DOHH2 (cell line): Measurements from ENCODE around the gene MEIS3.

ENCODE experiments used
- H3F3A ChIP-seq: fragments of 200-600 bp; sonication (generic), shearing (Covaris generic); 2 replicates; pipeline ENCODE4 v1.6.0; 2016; ENCODE audit warnings: antibody characterized with exemption, mild to moderate bottlenecking; ENCODE audit not compliant: control insufficient read depth, insufficient read depth
- H3K27ac ChIP-seq: fragments of 200-600 bp; sonication (generic); 2 replicates; pipeline ENCODE4 v1.5.1; 2014; ENCODE audit warnings: low read depth, mild to moderate bottlenecking, low read length, moderate library complexity
- H3K27me3 ChIP-seq: fragments of 200-600 bp; sonication (generic); 2 replicates; pipeline ENCODE4 v1.6.1; 2014; ENCODE audit warnings: mild to moderate bottlenecking, low read length, mixed read lengths; ENCODE audit not compliant: control insufficient read depth
- H3K36me3 ChIP-seq: fragments of 200-600 bp; sonication (generic); 2 replicates; pipeline ENCODE4 v1.6.1; 2014; ENCODE audit warnings: mild to moderate bottlenecking, low read length, moderate library complexity, mixed read lengths; ENCODE audit not compliant: control insufficient read depth
- H3K4me1 ChIP-seq: fragments of 200-600 bp; sonication (generic); 2 replicates; pipeline ENCODE4 v1.6.1; 2014; ENCODE audit warnings: mild to moderate bottlenecking, low read length, mixed read lengths; ENCODE audit not compliant: control insufficient read depth
- H3K4me2 ChIP-seq: fragments of 200-600 bp; sonication (generic); 2 replicates; pipeline ENCODE4 v1.6.0; 2014; ENCODE audit warnings: mild to moderate bottlenecking, low read length, moderate library complexity
- H3K4me3 ChIP-seq: fragments of 200-600 bp; sonication (generic); 2 replicates; pipeline ENCODE4 v1.5.1; 2014; ENCODE audit warnings: mild to moderate bottlenecking, low read length, mixed read lengths
- H3K79me2 ChIP-seq: fragments of 200-600 bp; sonication (generic); 2 replicates; pipeline ENCODE4 v1.6.1; 2014; ENCODE audit warnings: mild to moderate bottlenecking, low read length, mixed read lengths; ENCODE audit not compliant: control insufficient read depth
- H3K9me2 ChIP-seq: fragments of 200-600 bp; sonication (generic); replicated peaks from 2 replicates; pipeline ENCODE4 v1.6.1; 2014; ENCODE audit warnings: mild to moderate bottlenecking, low read length, mixed read lengths; ENCODE audit not compliant: control insufficient read depth
- H3K9me3 ChIP-seq: fragments of 200-600 bp; sonication (generic); 2 replicates; pipeline ENCODE4 v1.6.1; 2014; ENCODE audit warnings: antibody characterized with exemption, low read length, mixed read lengths; ENCODE audit not compliant: control insufficient read depth, insufficient read depth
- H4K20me1 ChIP-seq: fragments of 200-600 bp; sonication (generic); 2 replicates; pipeline ENCODE4 v1.6.0; 2014; ENCODE audit warnings: low read depth, mild to moderate bottlenecking, antibody characterized with exemption, low read length, moderate library complexity; ENCODE audit not compliant: control insufficient read depth, insufficient read depth
- CTCF ChIP-seq: fragments of 200-600 bp; sonication (generic); IDR thresholded peaks from one replicate; pipeline ENCODE4 v1.5.1; 2014; ENCODE audit warnings: antibody characterized with exemption, mild to moderate bottlenecking, low read depth, low read length; ENCODE audit not compliant: poor library complexity, severe bottlenecking
- EZH2phosphoT487 ChIP-seq: fragments of 200-600 bp; sonication (generic); IDR thresholded peaks from 2 replicates; pipeline ENCODE4 v1.6.1; 2017; ENCODE audit warnings: borderline replicate concordance, mild to moderate bottlenecking, antibody characterized with exemption, low read length, moderate library complexity, mixed read lengths

MEIS3 gene

GRCh38 chr19:47458672-47459071 lies 39.3 kb upstream of the MEIS3 start:
- Histone ChIP-seq H3K27me3 (peaks cover 18% of the 10 kb centered on the region), H3K4me2 (no peak overlapping the region)

DNA sequence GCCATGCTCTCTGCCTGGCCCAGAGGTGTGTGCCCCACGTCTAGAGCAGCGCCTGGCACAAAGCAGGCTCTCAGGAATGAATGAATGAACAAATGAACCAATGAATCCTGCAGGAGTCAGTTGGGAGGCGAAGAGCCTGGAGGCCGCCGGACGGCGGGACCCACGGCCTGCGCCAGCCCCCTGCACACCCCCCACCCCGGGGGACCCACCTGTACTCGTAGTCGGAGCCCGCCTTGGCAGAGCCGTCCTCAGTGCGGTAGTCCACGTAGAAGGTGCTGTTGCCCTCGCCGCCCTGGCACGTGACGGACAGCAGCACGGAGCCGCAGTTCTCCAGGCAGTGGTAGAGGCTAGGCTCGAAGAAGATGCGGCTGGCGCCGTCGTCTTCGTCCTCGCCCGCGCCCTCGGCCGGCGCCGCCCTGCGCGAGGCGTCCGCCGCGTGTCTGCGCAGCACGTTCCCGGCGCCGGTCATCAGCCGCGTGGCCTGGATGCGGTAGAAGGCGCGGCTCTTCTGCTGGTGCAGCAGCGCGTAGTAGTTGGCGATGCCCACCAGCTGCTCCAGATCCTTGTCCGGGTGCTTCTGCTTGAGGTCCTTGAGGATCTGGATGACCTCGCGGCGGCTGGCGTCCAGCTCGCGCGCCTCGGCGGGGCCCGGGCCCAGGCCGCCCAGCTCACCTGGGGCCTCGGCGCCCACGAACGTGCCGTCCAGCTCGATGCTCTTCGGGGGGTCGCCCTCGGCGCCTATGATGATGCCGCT lies 37.6 kb upstream of the MEIS3 start:
- Histone ChIP-seq H3K9me3 (peaks cover 8% of the 10 kb centered on the region; the same call in 1 of the 2 replicates), H3K4me2 (no peak overlapping the region), H3K4me1 (peaks cover 8% of the 10 kb centered on the region; the same call in 1 of the 2 replicates), H3F3A (no peaks in the 10 kb centered on the region), H3K27me3 (peaks cover 23% of the 10 kb centered on the region), H3K27ac (no peak overlapping the region), H4K20me1 (no peaks in the 10 kb centered on the region), H3K4me3 (no peak overlapping the region), H3K79me2 (no peaks in the 10 kb centered on the region), H3K9me2 (no peaks in the 10 kb centered on the region), H3K36me3 (no peaks in the 10 kb centered on the region)
- no peak for TF ChIP-seq CTCF
- no peak for TF ChIP-seq EZH2phosphoT487

More at GRCh38 chr19:47458672-47459071, 39.3 kb upstream of the MEIS3 start:
- no peaks in the 10 kb centered on the region for H3K36me3 ChIP-seq
- no peaks in the 10 kb centered on the region for H3K4me1 ChIP-seq
- H3F3A ChIP-seq: no peaks in the 10 kb centered on the region
- no peaks in the 10 kb centered on the region for H3K79me2 ChIP-seq
- peaks cover 8% of the 10 kb centered on the region; the same call in 1 of the 2 replicates for H3K9me3 ChIP-seq
- H3K27ac ChIP-seq: no peak overlapping the region
- no peak for TF ChIP-seq EZH2phosphoT487
- no peak for TF ChIP-seq CTCF
- no peaks in the 10 kb centered on the region for H3K9me2 ChIP-seq
- H4K20me1 ChIP-seq: no peaks in the 10 kb centered on the region
- no peak overlapping the region for H3K4me3 ChIP-seq

DNA sequence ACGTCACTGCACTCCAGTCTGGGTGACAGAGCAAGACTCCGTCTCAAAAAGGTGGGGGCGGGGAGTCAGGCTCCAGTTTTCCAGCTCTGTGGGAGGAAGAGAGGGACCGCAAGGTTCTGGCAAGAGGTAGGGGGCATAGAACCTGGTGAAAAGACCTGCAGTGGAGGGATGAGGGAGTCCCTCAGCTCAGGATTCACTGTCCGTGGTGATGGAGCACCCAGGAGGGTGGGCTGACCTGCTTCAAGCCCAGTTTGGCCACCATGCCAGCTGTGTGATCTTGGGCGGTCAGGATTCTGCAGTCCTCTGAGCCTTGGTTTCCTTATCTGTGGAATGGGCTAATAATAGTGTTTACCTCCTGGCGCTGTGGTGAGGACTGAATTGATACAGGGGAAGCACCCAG lies 31.2 kb upstream of the MEIS3 start:
- Histone ChIP-seq H3F3A (0 out of 2 replicates have a peak, but pooled peaks cover 4% of the 10 kb centered on the region), H3K9me2 (no peaks in the 10 kb centered on the region), H3K4me3 (no peak overlapping the region), H4K20me1 (no peaks in the 10 kb centered on the region), H3K79me2 (no peaks in the 10 kb centered on the region), H3K36me3 (no peaks in the 10 kb centered on the region), H3K4me1 (peaks cover 22% of the 10 kb centered on the region), H3K9me3 (peaks cover 3% of the 10 kb centered on the region; the same call in 1 of the 2 replicates), H3K27me3 (peaks cover 8% of the 10 kb centered on the region; the same call in 1 of the 2 replicates), H3K4me2 (no peak overlapping the region), H3K27ac (no peak overlapping the region)
- TF ChIP-seq CTCF: no peak
- TF ChIP-seq EZH2phosphoT487: no peak
